GM12878 (cell line): Measurements from ENCODE around the gene ZC3H7B. TPM values are rescaled to one million over a fixed set of nuclear protein-coding genes. Genes with fewer than 3 reads are reported as not detected.

ENCODE experiments used
- ATAC-seq: fragments of 200-7000 bp; cut with Tn5 transposase; 3 replicates; pipeline ENCODE4 v1.9.1; 2020; ENCODE audit warnings: mild to moderate bottlenecking, moderate library complexity
- BruUV-seq: library from RNA; stranded (reverse); fragments of 400-500 nt; replicated peaks from 2 replicates; lab custom pipeline; 2021; lab: Mats Ljungman, UMichigan
- CTCF ChIA-PET: fragments of 300-600 bp; sonication (Branson Sonifier 250); formaldehyde crosslinking; extraction: SDS; loops from one replicate; lab custom pipeline; 2021; ENCODE audit warnings: inconsistent platforms; lab: Yijun Ruan, JAX
- POLR2A ChIA-PET: fragments of 350-600 bp; formaldehyde crosslinking; extraction: SDS; loops from one replicate; lab custom pipeline; 2021; ENCODE audit warnings: inconsistent platforms; lab: Charles Lee
- RAD21 ChIA-PET: fragments of 300-600 bp; sonication (Branson Sonifier 250); formaldehyde crosslinking; loops from one replicate; lab custom pipeline; 2023; ENCODE audit warnings: antibody characterized with exemption; ENCODE audit not compliant: unreplicated experiment; lab: Charles Lee
- SMC1A ChIA-PET: fragments of 300-600 bp; sonication (Branson Sonifier 250); formaldehyde crosslinking; loops from one replicate; lab custom pipeline; 2023; ENCODE audit not compliant: unreplicated experiment, uncharacterized antibody; lab: Charles Lee
- DNase-seq: peaks from one replicate; pipeline ENCODE4 v3.0.0-alpha.2; 2011; ENCODE audit warnings: low read depth, low spot score
- FAIRE-seq: peaks from 3 replicates; lab custom pipeline; 2011; peaks lifted over from hg19 to GRCh38; lab: Jason Lieb, UNC
- H2AFZ ChIP-seq: 2 replicates; pipeline ENCODE4 v1.6.0; 2011; ENCODE audit warnings: low read depth, low read length, control low read depth; ENCODE audit not compliant: control insufficient read depth
- H3K27ac ChIP-seq: 2 replicates; pipeline ENCODE4 v1.5.1; 2011; ENCODE audit warnings: control low read depth; ENCODE audit not compliant: control insufficient read depth, insufficient read depth
- H3K27me3 ChIP-seq, 2 experiments: replicated peaks in 1 of 2; 2 replicates each; pipeline versions ENCODE4 v1.6.0 to v1.6.1; 2011; ENCODE audit warnings: low read length in 1 of 2; ENCODE audit not compliant: control insufficient read depth in 2 of 2, insufficient read depth in 2 of 2
- H3K36me3 ChIP-seq, 2 experiments: 2 replicates each; pipeline ENCODE4 v1.5.1; 2011; ENCODE audit warnings: low read length in 1 of 2; ENCODE audit not compliant: control insufficient read depth in 2 of 2, insufficient read depth in 2 of 2
- H3K4me1 ChIP-seq: 2 replicates; pipeline ENCODE4 v1.6.1; 2011; ENCODE audit warnings: mild to moderate bottlenecking, low read length, moderate library complexity, mixed read lengths; ENCODE audit not compliant: control insufficient read depth, insufficient read depth
- H3K4me2 ChIP-seq: 2 replicates; pipeline ENCODE4 v1.6.0; 2011; ENCODE audit warnings: control low read depth; ENCODE audit not compliant: control insufficient read depth, insufficient read depth
- H3K4me3 ChIP-seq: fragments of 200-600 bp; sonication (generic); 2 replicates; pipeline ENCODE4 v1.5.1; 2016
- H3K79me2 ChIP-seq: 2 replicates; pipeline ENCODE4 v1.6.0; 2011; ENCODE audit warnings: low read length; ENCODE audit not compliant: control insufficient read depth, insufficient read depth
- H3K9ac ChIP-seq: 2 replicates; pipeline ENCODE4 v1.8.0; 2011; ENCODE audit warnings: low read length, control low read depth, mixed read lengths; ENCODE audit not compliant: control insufficient read depth, insufficient read depth
- H3K9me3 ChIP-seq: replicated peaks from 3 replicates; pipeline ENCODE4 v1.5.1; 2011; ENCODE audit warnings: mild to moderate bottlenecking, low read length; ENCODE audit not compliant: control insufficient read depth, insufficient read depth
- H4K20me1 ChIP-seq: 2 replicates; pipeline ENCODE4 v1.6.0; 2011; ENCODE audit not compliant: control insufficient read depth, insufficient read depth
- CEBPB ChIP-seq, 2 experiments: fragments of 150-350 bp in 1 of 2; IDR thresholded peaks; 2 replicates each; pipeline ENCODE4 v1.6.1; 2012 to 2014; ENCODE audit warnings: low read depth in 2 of 2, low read length in 2 of 2, borderline replicate concordance in 1 of 2, inconsistent platforms in 1 of 2
- ESRRA ChIP-seq: IDR thresholded peaks from 2 replicates; pipeline ENCODE4 v1.6.1; 2012; ENCODE audit warnings: mild to moderate bottlenecking, low read length, improper control_type of control experiment
- ETV6 ChIP-seq, 2 experiments: fragments of 450-650 bp in 1 of 2; IDR thresholded peaks in 1 of 2; conservative IDR thresholded peaks in 1 of 2; 2 replicates each; pipeline ENCODE4 v1.6.1; 2014; ENCODE audit warnings: antibody characterized with exemption in 1 of 2, borderline replicate concordance in 1 of 2, low read depth in 1 of 2, mild to moderate bottlenecking in 1 of 2, moderate library complexity in 1 of 2
- JUNB ChIP-seq: IDR thresholded peaks from 2 replicates; pipeline ENCODE4 v1.6.1; 2016; ENCODE audit warnings: antibody characterized with exemption, mild to moderate bottlenecking
- MLLT1 ChIP-seq: fragments of 450-650 bp; IDR thresholded peaks from 2 replicates; pipeline ENCODE4 v1.6.1; 2016; ENCODE audit warnings: mild to moderate bottlenecking
- NKRF ChIP-seq: fragments of 450-650 bp; conservative IDR thresholded peaks from 2 replicates; pipeline ENCODE4 v1.6.1; 2017; ENCODE audit warnings: mild to moderate bottlenecking, moderate library complexity
- RELA ChIP-seq: fragments of 450-650 bp; IDR thresholded peaks from 2 replicates; pipeline ENCODE4 v1.8.0; 2014; ENCODE audit warnings: borderline replicate concordance; ENCODE audit not compliant: partially characterized antibody
- SIX5 ChIP-seq: IDR thresholded peaks from 2 replicates; pipeline ENCODE4 v1.6.1; 2011; ENCODE audit warnings: mild to moderate bottlenecking, low read depth, low read length, moderate library complexity; ENCODE audit not compliant: severe bottlenecking
- YBX1 ChIP-seq: fragments of 450-650 bp; IDR thresholded peaks from 2 replicates; pipeline ENCODE4 v1.6.1; 2016; ENCODE audit warnings: antibody characterized with exemption
- ZSCAN29 ChIP-seq: fragments of 450-650 bp; IDR thresholded peaks from 2 replicates; pipeline ENCODE4 v1.6.1; 2017; ENCODE audit warnings: mild to moderate bottlenecking, moderate library complexity
- WGBS: methylation state at CpG from one replicate; pipeline ENCODE4 v1.1.6; 2016; ENCODE audit warnings: low lambda C conversion rate; ENCODE audit not compliant: insufficient replicate concordance, insufficient coverage; ENCODE audit errors: missing lambda C conversion rate; 5-methylcytosine and 5-hydroxymethylcytosine counted together
- in situ Hi-C: fragments of 300-500 bp; cut with MboI; formaldehyde crosslinking; loops from 9 replicates; pipeline ENCODE4 v1.14.3; 2018; ENCODE audit warnings: mixed read lengths
- intact Hi-C: fragments of 100-400 bp; cut with micrococcal nuclease; formaldehyde crosslinking; loops from one replicate; pipeline ENCODE4 v1.14.2; 2022; ENCODE audit not compliant: unreplicated experiment
- polyA plus RNA-seq, 11 experiments: library from polyadenylated mRNA; depleted of rRNA in 4 of 11; unstranded in 6 of 11; stranded (reverse) in 5 of 11; fragments of >200 nt; fragmentation: Nextera tagmentation in 4 of 11; fragmentation: Illumina TruSeq in 1 of 11; extraction: Ambion mirVana in 4 of 11; extraction: Trizol in 1 of 11; gene quantifications; 1 replicate in 1 of 11; 2 replicates in 10 of 11; pipeline versions ENCODE4 v1.2.1 to v1.2.3, GENCODE V29; 2011 to 2016; ENCODE audit warnings: inconsistent platforms in 2 of 11, missing spikeins in 2 of 11, low read depth in 1 of 11
- total RNA-seq, 4 experiments: library from RNA; depleted of rRNA in 3 of 4; stranded (reverse); fragments of >200 nt in 3 of 4; fragmentation: Illumina TruSeq in 1 of 4; extraction: Trizol in 1 of 4; gene quantifications; 2 replicates each; pipeline versions ENCODE4 v1.2.1 to v1.2.3, GENCODE V29; 2013 to 2021
- TF ChIP-seq, protein P1 (sequence below): fragments of 450-650 bp; IDR thresholded peaks from 2 replicates; pipeline ENCODE4 v1.6.1; 2017; ENCODE audit warnings: borderline replicate concordance
- TF ChIP-seq, protein P2 (sequence below): IDR thresholded peaks from 2 replicates; pipeline ENCODE4 v1.6.1; 2012; ENCODE audit warnings: mild to moderate bottlenecking, low read depth, low read length

The ZC3H7B gene
- total and polyA plus RNA-seq, 10 of the 15 experiments (the other 5 are each of a cell fraction or from before 2014, with no cell fraction given), result 0.26 to 52.3 (median 22.4) TPM

DNA sequence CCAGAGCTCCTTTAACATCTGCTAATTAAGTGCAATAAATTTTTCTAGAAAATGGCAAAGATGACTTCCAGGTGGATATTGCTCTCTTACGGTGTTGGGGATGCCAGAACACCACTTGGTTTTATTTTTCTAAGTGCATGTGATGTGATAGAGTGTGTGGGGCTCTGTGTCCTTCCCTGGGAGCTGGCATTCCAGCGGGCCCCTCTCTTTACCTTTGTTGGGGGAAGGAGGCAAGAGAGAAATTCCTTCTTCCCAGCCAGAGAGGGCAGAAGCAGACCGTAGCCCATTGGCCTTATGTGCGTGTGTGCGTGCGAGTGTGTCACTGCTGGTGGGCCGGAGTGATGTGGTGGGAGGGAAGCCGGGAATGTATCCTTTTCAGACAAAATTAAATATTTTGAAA lies 97.6 kb downstream of the ZC3H7B start:
- FAIRE-seq (no peak), DNase-seq (no peak), ATAC-seq (no peak)
- intact Hi-C loops, result no loop called here
- H3K79me2 ChIP-seq, result no peaks in the 10 kb centered on the region
- BruUV-seq, result no TSS peak
- no peaks in the 10 kb centered on the region for H4K20me1 ChIP-seq
- H2AFZ ChIP-seq, result no peak overlapping the region
- CTCF ChIA-PET, result interaction anchor here (1.1 to 1.7 kb wide), 3 partner anchors 11 to 476 kb away, joined by 3 to 5 read pairs (median 4); no protein-coding TSS in a partner anchor
- H3K4me3 ChIP-seq, result no peak overlapping the region
- SMC1A ChIA-PET, result interaction anchor here (1.0 kb wide), 1 partner anchor 128 kb away, joined by 3 read pairs; no protein-coding TSS in a partner anchor
- no peak overlapping the region for H3K27ac ChIP-seq
- no peaks in the 10 kb centered on the region for H3K9me3 ChIP-seq
- no peaks in the 10 kb centered on the region; a peak in 1 of 4 replicates for H3K36me3 ChIP-seq
- in situ Hi-C loops, result no loop called here
- RAD21 ChIA-PET, result no interaction called here
- POLR2A ChIA-PET, result no interaction called here
- no peaks in the 10 kb centered on the region for H3K27me3 ChIP-seq
- H3K4me2 ChIP-seq, result no peak overlapping the region
- peaks cover 4% of the 10 kb centered on the region for H3K4me1 ChIP-seq
- WGBS, result 84% methylated on average over 8 of the region's 8 CpGs
- H3K9ac ChIP-seq, result no peak overlapping the region
- TF ChIP-seq CEBPB (IDR thresholded peaks at IDR 0.05; ENCODE audit: borderline replicate concordance in 1 of 2, low read depth in 2 of 2, low read length in 2 of 2) (no peak), ZSCAN29 (no peak), SIX5 (no peak), JUNB (no peak), ETV6 (conservative IDR thresholded peaks at IDR 0.05 in 1 of 2, IDR thresholded peaks at IDR 0.05 in 1 of 2; ENCODE audit: borderline replicate concordance in 1 of 2, low read depth in 1 of 2) (no peak), MLLT1 (no peak), RELA (no peak), ESRRA (no peak), YBX1 (no peak), NKRF (no peak)
- TF ChIP-seq, protein P1, sequence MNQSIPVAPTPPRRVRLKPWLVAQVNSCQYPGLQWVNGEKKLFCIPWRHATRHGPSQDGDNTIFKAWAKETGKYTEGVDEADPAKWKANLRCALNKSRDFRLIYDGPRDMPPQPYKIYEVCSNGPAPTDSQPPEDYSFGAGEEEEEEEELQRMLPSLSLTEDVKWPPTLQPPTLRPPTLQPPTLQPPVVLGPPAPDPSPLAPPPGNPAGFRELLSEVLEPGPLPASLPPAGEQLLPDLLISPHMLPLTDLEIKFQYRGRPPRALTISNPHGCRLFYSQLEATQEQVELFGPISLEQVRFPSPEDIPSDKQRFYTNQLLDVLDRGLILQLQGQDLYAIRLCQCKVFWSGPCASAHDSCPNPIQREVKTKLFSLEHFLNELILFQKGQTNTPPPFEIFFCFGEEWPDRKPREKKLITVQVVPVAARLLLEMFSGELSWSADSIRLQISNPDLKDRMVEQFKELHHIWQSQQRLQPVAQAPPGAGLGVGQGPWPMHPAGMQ, result no peak
- TF ChIP-seq, protein P2, sequence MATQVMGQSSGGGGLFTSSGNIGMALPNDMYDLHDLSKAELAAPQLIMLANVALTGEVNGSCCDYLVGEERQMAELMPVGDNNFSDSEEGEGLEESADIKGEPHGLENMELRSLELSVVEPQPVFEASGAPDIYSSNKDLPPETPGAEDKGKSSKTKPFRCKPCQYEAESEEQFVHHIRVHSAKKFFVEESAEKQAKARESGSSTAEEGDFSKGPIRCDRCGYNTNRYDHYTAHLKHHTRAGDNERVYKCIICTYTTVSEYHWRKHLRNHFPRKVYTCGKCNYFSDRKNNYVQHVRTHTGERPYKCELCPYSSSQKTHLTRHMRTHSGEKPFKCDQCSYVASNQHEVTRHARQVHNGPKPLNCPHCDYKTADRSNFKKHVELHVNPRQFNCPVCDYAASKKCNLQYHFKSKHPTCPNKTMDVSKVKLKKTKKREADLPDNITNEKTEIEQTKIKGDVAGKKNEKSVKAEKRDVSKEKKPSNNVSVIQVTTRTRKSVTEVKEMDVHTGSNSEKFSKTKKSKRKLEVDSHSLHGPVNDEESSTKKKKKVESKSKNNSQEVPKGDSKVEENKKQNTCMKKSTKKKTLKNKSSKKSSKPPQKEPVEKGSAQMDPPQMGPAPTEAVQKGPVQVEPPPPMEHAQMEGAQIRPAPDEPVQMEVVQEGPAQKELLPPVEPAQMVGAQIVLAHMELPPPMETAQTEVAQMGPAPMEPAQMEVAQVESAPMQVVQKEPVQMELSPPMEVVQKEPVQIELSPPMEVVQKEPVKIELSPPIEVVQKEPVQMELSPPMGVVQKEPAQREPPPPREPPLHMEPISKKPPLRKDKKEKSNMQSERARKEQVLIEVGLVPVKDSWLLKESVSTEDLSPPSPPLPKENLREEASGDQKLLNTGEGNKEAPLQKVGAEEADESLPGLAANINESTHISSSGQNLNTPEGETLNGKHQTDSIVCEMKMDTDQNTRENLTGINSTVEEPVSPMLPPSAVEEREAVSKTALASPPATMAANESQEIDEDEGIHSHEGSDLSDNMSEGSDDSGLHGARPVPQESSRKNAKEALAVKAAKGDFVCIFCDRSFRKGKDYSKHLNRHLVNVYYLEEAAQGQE, result no peak
